CD4-positive, alpha-beta T cell treated with Interleukin-4 for 1 hour (primary cell): Measurements from ENCODE around the gene PDE11A.
A peak's percentile ranks its signal among the peaks of the same experiment; 100 is the strongest.

Experiments
- DNase-seq, 2 donors: peaks; one replicate each; pipeline ENCODE4 v3.0.0-alpha.2; 2020 to 2022

The PDE11A gene

GRCh38 chr2:177921726-177922125 lies 150.9 kb downstream of the PDE11A start:
- DNase-seq, result no peak

GRCh38 chr2:177917169-177917568 lies 155.4 kb downstream of the PDE11A start:
- DNase-seq, result no peak

- DNase-seq, result no peak
Measured at GRCh38 chr2:177916342-177916741, 156.2 kb downstream of the PDE11A start.

- no peak for DNase-seq
Measured at GRCh38 chr2:177914247-177914646, 158.3 kb downstream of the PDE11A start.

- no peak for DNase-seq
Measured at GRCh38 chr2:177909962-177910361, 162.6 kb downstream of the PDE11A start.

- DNase-seq, result no peak
Measured at GRCh38 chr2:177908824-177909223, 163.8 kb downstream of the PDE11A start.

- DNase-seq, result no peak
Measured at GRCh38 chr2:177908182-177908581, 164.4 kb downstream of the PDE11A start.

GRCh38 chr2:177906041-177906718 lies 166.4 kb downstream of the PDE11A start:
- peak; percentile 42 to 55 for DNase-seq

- DNase-seq, result no peak
Measured at GRCh38 chr2:177905640-177906039, 166.9 kb downstream of the PDE11A start.

GRCh38 chr2:177902395-177903163 lies 170.0 kb downstream of the PDE11A start:
- DNase-seq, result no peak

- no peak for DNase-seq
Measured at GRCh38 chr2:177900082-177900481, 172.5 kb downstream of the PDE11A start.

GRCh38 chr2:177897278-177897677 lies 175.3 kb downstream of the PDE11A start:
- DNase-seq, result no peak

GRCh38 chr2:177896587-177896986 lies 176.0 kb downstream of the PDE11A start:
- DNase-seq, result no peak

GRCh38 chr2:177894546-177894945 lies 178.0 kb downstream of the PDE11A start:
- no peak for DNase-seq

- no peak for DNase-seq
Measured at GRCh38 chr2:177893880-177894279, 178.7 kb downstream of the PDE11A start.

GRCh38 chr2:177891533-177891932 lies 181.0 kb downstream of the PDE11A start:
- no peak for DNase-seq

GRCh38 chr2:177889818-177890460 lies 182.6 kb downstream of the PDE11A start:
- DNase-seq, result no peak

GRCh38 chr2:177888581-177888980 lies 184.0 kb downstream of the PDE11A start:
- DNase-seq, result no peak

GRCh38 chr2:177887722-177888121 lies 184.9 kb downstream of the PDE11A start:
- no peak for DNase-seq

GRCh38 chr2:177886824-177887223 lies 185.8 kb downstream of the PDE11A start:
- DNase-seq, result no peak

GRCh38 chr2:177885828-177886466 lies 186.6 kb downstream of the PDE11A start:
- DNase-seq, result no peak

- DNase-seq, result no peak
Measured at GRCh38 chr2:177883177-177883576, 189.4 kb downstream of the PDE11A start.

- no peak for DNase-seq
Measured at GRCh38 chr2:177882501-177882900, 190.1 kb downstream of the PDE11A start.
